HG03095 (cell line): ENCODE results near the gene SARDH.

Experiments used
- ATAC-seq: cut with Tn5 transposase; IDR thresholded peaks from one replicate; pipeline ENCODE4 v1.9.1; 2021; ENCODE audit warnings: moderate library complexity; ENCODE audit not compliant: unreplicated experiment

SARDH gene

DNA sequence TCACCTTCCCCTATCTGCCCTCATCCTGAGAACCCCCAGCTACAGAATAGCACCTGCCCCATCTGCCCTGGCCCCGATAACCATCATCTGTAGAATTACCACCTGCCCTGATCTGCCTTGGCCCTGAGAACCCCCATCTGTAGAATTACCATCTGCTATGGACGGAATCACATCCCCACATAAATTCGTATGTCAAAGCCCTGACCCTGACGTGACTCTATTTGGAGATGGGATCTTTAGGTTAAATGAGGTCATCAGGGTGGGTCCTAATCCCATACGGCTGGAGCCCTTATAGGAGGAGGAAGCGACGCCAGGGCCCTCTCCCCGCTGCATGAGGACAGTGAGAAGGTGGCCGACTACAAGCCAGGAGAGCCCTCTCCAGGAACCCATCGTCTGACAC is 32.6 kb downstream of the SARDH start:
- ATAC-seq: no peak

DNA sequence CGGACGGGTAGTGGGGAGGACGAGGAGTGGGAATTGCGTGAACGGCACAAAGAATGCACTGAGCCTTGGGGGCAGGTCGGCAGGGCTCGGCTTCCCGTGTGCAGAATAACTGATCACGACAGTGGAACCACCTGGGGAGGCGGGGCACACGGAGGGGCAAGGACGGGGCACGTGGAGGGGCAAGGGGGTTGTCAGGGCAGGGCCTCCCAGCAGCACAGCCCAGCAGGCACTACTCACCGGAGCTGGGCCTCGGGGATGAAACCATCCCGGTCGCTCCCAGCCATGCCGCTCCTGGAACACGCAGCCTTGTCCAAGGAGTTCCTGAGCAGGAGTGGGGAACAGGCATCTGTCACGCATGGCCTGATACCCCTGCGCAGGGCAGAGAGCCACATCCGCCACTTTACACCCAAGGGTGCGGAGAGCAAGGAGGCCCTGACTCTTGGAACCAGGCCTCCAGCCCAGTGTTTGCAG is 33.4 kb downstream of the SARDH start:
- no peak for ATAC-seq

DNA sequence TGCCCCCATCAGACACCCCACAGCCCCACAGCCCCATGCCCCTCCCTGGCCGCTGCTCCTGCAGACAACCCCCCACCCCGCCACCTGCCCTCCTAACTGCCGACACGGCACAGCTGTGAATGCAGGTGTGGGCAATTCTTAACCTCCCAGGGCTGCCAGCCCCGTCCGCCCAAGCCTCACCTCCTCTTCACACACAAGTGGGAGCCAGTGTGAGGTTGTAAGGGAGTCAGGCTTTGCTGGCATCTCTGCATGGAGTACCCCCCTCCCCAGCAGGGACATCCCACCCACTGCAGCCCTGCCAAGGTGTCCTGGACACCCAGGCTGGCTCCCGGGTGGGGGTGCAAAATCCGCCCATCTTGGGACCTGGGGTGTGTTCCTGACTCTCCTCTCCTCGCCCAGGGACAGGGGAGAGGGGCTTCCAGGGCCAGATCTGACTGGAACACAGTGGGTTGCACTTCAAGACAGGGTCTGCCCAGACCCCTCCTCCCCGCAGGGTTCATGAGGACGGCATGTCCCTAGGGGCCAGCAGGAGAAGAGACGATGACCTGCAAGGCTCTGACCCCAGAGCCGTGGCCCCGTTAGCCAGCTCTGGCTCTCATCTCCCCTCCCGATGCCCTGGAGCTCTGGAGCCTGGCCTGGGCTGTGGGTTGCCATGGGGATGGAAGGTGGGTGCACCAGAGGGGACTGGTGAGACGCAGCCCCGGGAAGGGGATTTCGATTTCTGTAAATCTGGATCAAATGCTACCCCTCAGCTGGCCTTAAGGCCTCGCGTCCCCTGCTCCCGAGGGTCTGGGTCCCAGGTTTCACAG is 34.4 kb downstream of the SARDH start:
- ATAC-seq: no peak

DNA sequence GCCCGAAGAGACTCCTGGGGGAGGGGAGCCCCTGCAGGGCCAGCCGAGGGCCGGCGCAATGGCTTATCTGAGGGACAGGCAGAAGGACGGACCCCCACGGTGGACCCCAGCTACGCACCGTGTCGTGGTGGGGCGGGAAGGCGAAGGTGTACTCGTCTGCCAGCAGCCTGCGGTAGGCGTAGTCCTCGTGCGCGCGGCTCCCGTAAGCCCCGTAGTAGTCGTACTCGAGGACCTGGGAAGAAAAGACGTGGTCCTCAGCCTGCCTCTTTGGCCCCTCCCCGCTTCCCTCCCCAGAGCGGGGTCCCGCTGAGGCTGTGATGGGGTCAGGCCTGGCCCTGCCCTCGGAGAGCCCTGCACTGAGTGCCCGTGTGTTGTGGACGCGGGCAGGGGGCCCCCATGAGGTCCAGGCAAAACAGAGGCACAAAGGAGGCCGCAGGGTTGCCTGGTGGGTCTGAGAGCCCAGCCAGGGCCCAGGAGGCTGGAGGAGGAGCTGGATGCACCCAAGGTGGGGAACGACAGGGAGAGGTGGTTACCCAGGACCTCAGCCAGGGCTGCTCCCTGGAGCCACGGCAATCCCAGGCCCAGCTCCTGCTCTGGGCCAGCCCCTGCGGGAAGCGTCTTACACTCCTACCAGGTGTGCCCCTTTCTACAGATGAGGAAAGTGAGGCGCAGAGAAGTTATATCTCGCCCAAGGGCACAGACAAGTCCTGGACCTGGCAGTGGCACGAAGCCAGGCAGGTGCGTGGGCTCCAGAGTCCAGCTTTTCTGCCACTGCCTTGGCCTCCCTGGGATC is 35.2 kb downstream of the SARDH start:
- ATAC-seq: no peak

DNA sequence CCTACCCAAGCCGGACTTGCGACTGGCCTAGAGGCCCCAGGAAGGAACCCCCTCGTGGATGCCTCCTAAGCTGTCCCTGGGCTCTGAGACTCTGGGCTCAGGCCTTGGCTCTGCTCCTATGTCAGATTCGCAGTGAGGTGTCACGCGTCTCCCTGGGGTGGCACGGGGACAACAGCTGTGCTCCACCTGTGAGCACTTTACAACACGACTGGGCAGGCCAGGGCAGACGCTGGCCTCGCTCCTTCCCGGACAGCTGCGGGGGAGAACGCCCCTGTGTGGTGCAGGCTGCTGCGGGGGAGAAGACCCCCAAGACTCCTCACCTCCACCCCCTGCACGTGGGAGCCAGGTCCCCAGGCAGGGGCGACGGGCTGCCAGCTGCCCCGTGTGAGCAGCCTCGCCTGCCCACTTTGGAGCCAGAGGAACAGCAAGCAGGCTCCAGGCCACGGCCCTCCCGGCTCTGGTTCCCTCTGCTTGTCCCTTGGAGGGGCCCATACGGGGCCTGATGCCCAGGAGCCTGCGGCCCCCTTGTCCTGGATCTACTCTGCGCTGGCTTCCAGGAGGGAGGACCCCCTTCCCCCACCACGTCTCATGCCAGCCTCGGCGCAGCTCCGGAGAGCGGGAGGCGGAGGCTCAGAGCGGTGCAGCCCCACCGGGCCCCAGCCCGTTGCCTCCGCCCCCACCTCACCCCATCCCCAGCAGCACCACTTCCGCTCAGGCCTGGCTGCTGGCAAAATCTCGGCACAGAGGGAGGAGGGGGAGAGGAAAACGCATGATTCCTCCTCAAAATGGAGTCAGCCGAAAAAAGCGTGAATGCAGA is 36.0 kb downstream of the SARDH start:
- no peak for ATAC-seq

DNA sequence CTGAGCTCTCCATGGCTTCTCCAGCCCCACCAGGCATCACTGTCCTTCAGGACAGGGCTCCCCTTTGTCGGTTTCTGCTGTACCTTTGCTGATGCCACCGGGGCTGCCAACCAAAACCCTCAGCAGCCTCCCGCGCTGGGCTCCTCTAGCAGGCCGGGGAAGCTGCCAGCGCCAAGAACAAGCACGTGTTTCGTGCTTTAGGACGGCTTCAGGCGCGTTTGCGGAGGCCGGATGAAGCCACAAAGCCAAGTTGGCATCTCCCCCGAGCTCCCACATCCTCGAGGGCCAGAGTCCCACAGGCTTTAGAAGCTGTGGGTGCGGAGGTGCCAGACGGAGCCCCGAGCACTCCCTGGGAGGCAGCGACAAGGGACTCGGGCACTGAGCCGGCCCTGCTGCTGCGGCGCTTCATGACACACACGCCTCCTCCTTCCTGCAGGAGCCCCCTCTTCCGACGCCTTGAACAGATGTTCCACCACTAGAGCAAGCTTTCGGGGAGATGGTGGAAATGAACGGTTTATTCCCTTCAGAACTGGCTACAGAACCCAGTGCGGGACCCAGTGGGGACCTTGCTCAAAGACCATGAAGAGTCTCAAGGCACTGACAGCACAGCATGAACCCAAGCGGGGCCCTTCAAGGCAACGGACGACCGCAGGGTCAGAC is 36.7 kb downstream of the SARDH start:
- ATAC-seq: no peak

DNA sequence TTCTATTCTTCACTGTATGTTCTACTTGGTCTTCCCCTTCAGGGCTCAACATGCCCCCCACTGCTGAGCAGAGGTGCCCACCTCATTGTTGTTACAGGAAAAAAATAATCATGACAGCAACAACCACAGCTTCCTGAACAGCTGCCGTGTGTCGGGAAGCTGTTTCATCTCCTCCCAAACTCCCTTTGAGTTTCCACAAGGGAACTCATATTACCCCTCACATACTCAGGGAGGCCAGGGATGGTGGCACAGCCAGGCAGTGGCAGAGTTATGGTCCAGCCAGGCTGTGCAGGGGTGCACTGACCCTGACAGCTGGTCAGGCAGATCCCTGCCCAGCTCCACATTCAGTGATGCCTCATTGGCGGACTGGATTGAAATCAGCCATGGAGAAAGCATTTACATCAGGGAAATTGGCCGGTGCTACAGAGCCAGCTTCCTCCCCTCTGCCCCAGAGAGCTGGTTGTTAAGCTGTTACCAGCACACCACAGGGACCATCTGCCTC is 37.3 kb downstream of the SARDH start:
- no peak for ATAC-seq

DNA sequence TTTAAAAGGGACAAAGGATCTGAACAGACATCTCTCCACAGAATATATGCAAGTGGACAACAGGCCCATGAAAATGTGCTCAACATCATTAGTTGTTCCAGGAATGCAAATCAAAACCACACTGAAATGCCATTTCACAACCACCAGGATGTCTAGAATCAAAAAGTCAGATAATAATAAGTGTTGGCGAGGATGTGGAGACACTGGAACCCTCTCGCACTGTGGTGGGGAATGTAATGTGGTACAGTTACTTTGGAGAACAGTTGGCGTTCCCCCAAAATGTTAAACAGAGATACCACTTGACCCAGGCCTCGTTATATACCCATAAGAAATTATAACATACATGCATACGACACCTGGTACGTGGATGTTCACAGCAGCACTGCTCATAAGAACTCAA is 38.6 kb downstream of the SARDH start:
- no peak for ATAC-seq

DNA sequence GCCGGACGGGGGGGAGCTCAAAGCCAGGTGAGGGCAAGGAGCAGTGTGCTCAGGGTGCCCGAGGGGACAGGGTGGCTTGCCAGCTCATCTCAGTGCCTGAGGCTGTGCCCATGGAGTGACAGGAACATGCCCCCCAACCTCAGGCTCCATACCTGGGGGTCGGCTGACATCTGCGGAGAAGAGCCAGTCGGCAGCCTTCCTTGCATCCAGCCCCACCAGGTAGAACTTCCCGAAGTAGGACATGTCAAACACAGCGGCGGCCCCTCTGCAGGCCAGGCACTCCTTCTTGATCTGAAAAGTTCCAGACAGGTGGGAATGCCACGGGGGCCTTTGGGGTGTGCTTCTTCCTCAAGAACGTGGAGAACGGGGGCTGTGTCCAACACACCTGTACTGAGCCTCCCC is 42.1 kb downstream of the SARDH start:
- no peak for ATAC-seq

DNA sequence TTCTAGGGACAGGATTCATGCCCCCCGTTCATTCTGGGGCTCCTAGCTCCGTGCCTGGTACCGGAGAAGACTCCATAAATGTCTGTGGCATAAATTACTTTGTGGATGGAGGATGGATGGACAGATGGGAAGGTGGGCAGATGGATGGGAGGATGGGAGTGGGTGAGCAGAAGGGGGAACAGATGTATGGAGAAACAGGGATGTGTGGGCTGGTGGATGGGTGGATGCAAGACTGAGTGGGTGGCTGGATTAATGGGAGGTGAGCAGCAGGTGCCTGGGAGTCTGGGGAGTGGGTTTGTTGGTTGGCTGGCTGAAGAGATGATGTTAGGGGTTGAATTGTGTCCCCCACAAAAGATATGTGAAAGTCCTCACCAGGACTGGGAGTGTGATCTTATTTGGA is 43.5 kb downstream of the SARDH start:
- no peak for ATAC-seq

DNA sequence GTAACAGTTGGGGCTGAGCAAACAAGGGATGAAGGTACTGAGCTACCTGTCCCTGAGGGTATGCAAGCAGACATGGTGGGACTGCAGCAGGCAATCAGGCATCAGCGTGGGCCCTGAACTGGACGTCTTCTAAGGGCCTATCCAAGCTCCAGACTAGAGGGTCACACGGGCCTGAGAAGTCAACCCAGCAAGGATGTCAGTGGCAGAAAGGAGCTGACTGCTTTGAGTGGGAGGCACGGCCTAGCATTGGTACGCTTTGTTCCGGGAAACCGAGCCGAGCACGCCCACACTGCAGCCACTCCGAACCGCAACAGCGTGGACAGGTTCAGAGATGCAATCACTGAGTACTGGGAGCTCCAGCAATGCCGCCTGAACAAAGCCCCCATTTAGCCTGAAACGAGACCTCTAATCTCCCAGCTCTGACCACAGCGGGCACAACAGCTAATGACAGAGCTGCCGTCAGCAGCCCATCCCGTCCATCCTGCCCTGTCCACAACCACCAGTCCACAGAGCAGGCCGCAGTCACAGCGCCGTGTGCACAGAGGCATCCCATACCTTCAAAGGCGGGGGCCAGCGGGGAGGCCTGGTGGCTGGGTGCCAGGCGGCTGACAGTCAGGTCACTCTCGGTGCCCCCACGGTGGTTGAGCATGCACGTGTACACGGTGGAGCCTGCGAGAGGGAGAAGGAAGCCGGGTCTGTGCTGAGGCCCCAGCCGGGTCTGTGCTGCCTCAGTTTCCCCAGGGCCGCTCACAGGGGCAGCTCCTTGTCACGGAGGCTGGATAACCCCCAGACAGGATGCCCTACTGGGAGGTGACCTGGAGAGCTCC is 44.2 kb downstream of the SARDH start:
- no peak for ATAC-seq

DNA sequence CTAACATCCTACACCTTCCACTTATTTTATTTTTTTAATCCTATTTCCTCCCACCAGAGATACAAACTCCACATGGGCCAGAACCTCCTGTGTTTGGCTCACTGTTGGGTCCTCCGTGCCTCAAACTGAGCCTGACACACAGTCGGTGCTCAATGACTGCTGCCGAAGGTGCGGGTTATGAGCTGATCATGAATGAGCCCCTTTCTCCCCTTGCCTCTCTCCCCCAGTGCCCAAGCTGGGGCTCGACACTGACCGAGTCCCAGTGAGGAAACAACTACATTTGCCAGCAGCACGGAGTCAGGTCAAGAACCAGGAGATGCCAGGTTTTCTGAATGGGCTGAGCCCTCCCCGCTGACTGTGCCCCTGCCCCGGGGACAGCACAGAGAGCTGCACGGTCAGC is 45.0 kb downstream of the SARDH start:
- no peak for ATAC-seq

DNA sequence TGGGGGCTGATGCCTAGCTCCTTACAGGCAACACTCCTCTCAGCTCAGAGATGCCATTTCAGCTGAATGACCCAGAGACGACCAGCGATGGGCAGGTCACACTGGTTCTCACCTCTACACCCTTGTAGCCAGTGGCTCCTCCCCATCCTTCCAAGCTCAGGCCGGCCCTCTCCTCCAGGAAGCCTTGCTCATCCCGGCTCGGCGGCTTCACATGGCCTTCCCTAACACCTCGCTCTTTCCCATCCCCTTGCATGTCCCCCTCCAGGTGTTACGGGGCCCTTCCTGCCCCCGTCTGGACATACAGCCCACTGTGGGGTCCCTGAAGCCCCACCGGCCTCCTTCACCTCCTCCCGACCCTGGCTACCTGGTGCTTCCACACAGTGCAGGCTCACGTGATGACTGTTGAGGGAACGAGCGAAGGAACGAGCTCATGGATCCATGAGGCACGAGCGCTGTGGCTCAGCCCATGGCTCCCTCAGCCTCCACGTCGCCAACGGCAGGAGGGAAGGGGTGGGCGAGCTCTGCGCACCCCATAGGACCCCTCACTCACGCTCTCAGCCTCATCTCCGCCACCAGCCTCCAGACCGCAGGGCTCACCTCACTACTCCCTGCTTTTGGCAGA is 45.7 kb downstream of the SARDH start:
- no peak for ATAC-seq

DNA sequence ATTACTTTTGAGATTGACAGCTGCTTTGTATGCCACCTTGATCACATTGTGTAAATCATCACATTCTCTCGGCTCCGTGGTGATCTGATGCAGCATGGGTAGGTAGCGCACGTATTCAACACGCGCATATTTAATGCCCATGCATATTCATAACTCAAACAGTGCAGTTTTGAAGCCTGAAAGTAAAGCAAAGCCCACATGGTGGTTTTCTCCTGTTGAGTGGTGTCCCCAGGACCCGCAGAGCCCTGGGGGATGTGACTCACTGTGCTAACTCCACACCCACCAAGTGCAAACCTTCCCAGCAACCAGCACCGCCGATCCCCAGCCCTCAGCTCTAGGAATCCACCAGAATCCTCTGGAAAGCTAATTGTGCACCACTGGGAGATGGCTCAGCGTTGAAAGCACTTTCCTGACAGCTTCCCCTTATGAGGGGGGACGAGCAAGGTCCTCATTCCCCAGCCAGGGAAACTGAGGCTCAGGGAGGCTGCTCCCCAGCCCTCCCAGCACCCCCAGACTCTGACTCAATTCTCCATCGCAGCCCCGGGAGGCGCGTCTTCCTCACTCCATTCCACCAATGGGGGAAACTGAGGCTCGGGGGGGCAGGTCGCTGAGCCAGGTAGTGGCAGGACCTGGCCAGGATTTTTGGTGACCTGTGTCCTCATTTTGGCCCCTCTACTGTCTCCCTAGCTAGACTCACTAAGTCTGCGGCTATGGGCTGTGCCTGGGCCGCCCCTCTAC is 46.4 kb downstream of the SARDH start:
- no peak for ATAC-seq

DNA sequence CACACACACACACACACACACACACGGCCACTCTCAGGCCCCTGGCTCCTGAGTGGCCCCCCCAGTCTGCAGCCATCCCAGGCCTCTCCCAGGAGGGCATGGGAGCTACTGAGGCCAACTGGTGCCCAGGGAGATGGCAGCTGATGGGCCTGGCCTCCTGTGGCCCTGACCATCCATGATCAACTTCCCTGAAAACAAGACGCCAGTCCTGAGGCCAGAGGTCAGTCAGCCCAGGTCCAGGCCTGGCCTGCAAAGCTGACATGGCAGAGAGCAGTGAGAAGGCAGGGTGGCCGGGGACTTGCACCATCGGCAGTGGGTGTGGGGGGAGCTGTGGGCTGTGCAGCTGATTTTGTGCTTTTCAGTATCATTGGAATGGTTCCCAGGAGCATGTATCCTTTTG is 47.0 kb downstream of the SARDH start:
- no peak for ATAC-seq

DNA sequence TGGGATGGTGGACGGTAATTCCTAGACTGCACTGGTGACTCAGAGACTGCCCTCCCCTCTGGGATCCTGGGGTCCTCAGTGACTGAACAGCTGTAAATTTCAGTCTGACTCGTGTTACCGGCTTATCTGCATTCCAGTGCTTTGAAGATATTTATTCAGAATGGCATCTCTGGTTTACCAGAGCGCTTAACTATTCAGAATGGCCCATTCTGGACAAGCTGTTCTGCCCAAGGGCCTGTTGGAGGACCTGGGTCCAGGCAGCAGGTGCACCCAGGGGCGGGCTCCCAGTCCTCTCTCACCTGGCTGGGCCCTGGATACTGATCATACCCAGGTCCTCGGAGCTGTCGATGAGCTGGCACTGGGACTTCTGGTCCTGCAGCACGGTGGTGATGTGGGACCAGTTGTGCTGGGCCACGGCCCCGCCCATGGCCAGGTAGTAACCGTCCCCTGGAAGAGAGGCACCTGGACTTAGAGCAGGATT is 48.0 kb downstream of the SARDH start:
- ATAC-seq: no peak

DNA sequence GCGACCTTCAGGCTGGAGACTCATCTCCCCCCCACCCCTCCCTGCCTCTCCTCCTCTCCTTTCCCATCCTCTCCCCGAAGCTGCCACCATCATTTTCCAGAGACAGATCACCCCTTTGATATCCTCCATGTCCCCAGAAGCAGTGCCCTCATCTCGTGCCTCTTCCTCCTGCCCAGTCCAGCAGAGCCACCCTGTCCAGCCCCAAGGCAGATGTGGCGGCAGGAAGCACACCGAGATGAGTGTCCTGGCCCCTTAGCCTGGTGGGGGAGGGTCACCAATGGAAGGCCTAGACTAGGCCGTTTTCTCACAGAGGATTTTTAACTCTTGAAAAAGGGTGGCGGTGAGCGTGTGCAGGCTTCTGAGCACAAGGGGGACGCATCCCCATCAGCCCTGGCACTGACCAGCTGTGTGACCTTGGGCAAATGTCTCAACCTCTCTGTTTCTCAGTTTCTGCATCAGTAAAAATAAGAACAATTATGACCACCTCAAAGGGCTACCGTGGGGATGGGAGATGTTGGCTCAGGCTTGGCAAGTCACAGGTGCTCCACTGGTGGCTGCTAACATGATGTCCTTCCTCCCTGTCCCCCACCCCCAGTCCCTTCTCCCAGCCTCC is 48.9 kb downstream of the SARDH start:
- ATAC-seq: no peak
